GM19372 (cell line): Measurements from ENCODE around the gene MCOLN2.
"Not testable (repeated sequence)": the region's sequence is repeated elsewhere in the genome, so short reads cannot be mapped to it uniquely, and the experiment has no call there.

Source experiments
- ATAC-seq: cut with Tn5 transposase; IDR thresholded peaks from one replicate; pipeline ENCODE4 v1.9.1; 2021; ENCODE audit warnings: mild to moderate bottlenecking, low read depth, moderate library complexity; ENCODE audit not compliant: unreplicated experiment

The MCOLN2 gene

GRCh38 chr1:84907095-84907827, 89.7 kb downstream of the MCOLN2 start:
- no peak for ATAC-seq

GRCh38 chr1:84902727-84903126, 94.2 kb downstream of the MCOLN2 start:
- not testable (repeated sequence) for ATAC-seq

DNA sequence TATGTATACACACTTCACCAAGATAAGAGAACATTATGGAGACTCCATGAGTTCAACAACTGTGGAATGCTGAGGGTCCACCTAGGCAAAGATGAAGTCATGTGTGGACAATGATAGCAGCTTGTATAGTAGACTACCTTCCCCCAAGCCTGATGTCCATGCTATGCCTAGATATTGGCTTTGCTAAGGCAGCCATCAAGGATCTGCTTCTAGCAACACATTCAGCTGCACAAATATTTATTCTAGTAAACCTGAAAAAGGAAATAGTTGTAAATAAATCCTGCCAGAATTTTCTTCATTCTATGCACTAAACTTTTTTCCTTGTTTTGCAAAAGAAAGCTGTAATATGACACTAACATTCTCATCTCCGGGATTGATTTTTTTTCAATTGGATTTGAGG, 96.9 kb downstream of the MCOLN2 start:
- ATAC-seq = no peak

DNA sequence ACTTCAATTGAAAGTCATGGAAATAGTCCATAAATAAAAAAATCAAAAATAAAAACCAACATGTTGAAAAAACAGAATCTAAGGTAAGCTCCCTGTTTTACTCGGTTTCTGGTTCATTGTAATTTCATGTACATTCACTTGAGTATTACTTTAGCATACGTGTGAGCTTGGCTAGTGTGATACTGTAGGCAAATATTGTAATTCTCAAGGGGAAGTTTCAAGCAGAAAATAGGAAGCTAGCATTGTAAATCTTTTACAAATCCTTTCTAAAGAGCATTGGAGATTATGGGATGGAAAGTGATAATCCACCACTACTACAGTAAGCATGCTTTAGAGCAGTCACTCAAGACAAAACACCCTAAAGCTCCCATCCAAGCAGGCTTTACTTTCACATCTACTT, 100.6 kb downstream of the MCOLN2 start:
- no peak for ATAC-seq

DNA sequence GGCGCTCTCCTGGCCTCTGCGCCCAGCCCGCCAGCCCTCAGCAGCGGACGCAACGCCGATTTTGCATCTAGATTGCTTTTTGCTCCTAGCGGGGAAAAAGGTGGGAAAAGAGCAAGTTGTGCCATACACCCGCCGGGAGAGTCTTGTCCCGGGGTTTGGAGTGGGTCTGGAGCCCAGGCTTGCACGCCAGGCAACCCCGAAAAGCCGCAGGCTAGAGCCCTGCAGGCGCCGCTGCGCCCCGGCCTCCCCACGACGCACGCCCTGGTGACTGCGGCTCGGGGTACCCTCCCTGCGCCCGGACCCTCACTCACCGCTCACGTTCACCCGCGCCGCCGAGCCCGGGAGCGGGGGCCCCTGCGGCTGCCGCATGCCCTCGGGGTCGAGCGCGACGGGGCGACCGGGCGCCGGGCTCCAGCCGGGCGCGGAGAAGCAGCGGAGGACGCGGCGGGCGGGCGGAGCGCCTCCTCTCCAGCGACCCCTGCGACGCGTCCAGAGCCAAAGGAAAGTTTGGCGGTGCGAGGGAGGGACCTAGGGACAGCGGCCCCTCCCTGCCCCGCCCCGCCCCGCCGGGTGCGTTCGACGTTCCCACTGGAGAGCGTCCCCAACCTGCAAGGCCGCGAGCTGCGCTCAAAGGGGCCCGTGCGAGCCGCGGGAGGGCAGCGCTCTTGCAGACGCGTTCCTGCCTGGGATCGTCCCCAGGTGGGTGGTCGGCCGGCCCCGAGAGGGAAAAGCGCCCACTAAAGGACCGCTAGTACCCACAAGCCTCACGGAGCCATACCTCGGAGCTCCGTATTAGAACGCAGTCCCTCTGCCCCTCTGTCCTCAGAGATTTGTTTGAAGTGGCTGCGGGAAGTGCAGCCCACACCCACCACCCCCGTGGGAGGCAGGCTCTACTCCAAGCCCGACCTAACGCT, 104.0 kb downstream of the MCOLN2 start, which contains the start of gene LPAR3:
TSS of gene LPAR3 (minus strand) at position 502 of the 914 bp plus-strand sequence. CDS start 27,086 bp downstream, outside the sequence.
- no peak for ATAC-seq

- ATAC-seq = no peak
Observed at GRCh38 chr1:84890566-84890965, 106.3 kb downstream of the MCOLN2 start.

DNA sequence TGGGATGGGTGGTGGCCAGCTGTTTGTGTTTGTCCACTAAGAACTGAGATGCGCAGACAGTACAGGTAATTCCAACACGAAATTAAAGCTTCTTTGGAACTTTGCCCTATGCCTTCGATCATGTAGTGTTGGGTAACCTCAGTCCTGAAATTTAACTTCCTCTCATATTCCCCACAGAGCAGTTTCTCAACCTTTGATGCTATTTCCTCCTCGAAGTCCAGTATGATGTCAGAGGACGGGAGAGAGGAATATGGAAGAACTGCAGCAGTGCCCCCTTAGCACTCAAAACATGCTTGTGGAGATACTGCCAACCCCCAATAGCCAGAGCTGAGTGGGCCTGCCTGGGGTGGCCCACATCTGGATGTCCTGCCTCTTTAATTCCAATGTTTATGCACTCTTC, 107.5 kb downstream of the MCOLN2 start:
- ATAC-seq = no peak

- no peak for ATAC-seq
Observed at GRCh38 chr1:84888753-84889152, 108.2 kb downstream of the MCOLN2 start.

- no peak for ATAC-seq
Observed at GRCh38 chr1:84887261-84887934, 109.5 kb downstream of the MCOLN2 start.

DNA sequence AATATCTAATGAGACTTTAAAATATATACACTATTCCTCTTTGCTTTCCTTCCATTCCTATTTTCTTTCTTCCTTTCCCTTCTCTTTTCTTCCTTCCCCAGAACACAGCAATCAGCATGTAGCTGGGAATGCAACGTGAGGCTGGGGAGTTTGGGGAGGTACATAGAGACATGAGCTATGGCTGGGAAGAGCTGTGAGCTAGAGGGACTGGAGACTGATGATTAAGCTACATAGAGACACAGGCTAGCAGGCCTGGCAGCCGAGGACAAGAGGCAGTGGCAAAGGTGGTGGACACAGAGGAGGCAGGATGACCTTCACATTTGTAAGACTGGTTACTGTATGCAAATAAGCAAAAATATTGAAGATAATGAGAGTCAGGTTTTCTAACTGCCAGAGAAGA, 111.4 kb downstream of the MCOLN2 start:
- no peak for ATAC-seq

GRCh38 chr1:84884671-84885389, 112.1 kb downstream of the MCOLN2 start:
- no peak for ATAC-seq

DNA sequence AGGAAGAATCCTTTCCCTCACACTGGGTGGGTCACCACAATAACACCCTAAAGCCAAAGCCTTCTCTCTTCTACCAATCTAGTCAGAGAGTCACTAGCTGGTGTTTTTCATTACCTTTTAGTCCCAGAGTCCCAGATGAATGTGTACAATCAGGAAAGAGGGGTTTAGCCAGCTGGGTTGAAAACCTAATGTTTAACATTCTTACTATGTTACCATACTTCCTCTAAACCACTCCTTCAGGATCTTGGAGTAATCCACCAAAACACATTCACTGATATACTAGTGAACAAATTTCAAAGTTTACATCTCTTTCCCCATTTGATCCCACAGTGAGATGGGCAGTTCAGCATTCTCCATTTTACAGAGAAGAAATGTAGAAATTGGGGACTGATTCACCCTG, 113.6 kb downstream of the MCOLN2 start:
- ATAC-seq = no peak

DNA sequence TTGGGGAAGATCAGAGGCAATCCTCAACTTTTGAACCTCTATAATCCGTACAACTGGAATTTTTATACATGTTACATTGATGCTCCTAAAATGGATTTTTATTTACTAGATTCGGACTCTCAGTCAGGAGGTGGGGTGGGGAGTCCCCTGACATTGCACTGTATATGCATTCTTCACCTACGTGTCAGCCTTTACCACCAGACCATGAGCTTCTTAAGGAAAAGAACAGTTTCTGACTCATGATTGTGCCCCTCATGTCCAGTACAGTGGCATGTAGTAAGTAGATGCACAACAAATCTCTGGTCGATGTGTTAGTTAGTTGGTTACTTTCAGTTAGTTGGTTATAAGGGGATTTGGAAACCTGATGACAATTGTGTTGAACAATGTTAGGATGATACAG, 119.3 kb downstream of the MCOLN2 start:
- ATAC-seq = no peak

DNA sequence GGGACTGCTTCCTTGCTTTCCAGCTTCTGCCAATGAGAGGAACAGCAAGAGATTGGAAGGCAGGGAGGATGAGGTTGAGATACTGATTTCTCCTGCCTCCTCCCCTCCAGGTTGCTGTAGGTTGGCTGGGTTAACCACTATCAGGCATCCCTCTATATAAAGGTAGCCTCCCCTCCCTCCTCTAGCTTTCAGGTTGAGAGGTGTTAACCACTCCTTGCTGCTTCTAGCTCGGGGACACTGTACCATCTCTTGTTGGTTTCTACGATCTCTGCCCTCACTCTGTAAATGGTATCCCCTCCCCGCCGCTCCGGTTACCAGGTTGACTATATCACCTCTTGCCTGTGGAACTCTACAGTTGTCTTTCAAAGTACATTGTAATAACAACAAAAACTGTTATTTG, 120.6 kb downstream of the MCOLN2 start:
- ATAC-seq = no peak
